GM12891 (cell line): ENCODE measurements around the gene PLEKHF1.

ENCODE experiments used
- POLR2A ChIP-seq: IDR thresholded peaks from 2 replicates; pipeline ENCODE4 v1.6.1; 2011; ENCODE audit warnings: low read depth, low read length, control low read depth
- POLR2AphosphoS5 ChIP-seq: IDR thresholded peaks from 2 replicates; pipeline ENCODE4 v1.6.1; 2011; ENCODE audit warnings: low read depth, low read length, control low read depth
- POU2F2 ChIP-seq: IDR thresholded peaks from 2 replicates; pipeline ENCODE4 v1.6.1; 2011; ENCODE audit warnings: low read depth, mild to moderate bottlenecking, control low read depth, low read length, moderate library complexity
- SPI1 ChIP-seq: IDR thresholded peaks from 2 replicates; pipeline ENCODE4 v1.6.1; 2011; ENCODE audit warnings: low read depth, low read length, control low read depth
- TAF1 ChIP-seq: IDR thresholded peaks from 2 replicates; pipeline ENCODE4 v1.6.1; 2011; ENCODE audit warnings: low read depth, low read length, control low read depth

DNA sequence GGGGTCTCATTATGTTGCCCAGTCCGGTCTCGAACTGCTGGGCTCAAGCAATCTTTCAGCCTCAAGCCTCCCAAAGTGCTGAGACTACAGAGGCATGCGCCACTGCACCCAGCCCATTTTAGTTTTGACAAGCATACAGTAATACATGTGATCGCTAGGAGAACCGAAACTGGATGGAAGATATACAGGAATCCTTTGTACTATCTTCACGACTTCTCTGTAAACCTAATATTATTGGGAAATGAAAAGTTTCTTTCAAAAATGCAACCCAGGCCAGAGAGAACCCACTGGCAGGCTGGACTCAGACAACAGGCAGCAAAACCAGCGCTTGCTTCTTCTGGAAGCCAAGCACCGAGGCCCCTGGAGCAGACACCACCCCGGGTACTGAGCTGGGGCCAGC lies 40.4 kb downstream of the PLEKHF1 start:
- TF ChIP-seq POLR2A (no peak), POLR2AphosphoS5 (no peak), TAF1 (no peak), SPI1 (no peak), POU2F2 (no peak)
